Hepatocyte (in vitro differentiated cells): Measurements from ENCODE around the gene SPATS1. TPM values are rescaled to one million over a fixed set of nuclear protein-coding genes. Genes with fewer than 3 reads are reported as not detected.

Experiments used
- DNase-seq: peaks from one replicate; pipeline ENCODE4 v3.0.0-alpha.2; 2016; ENCODE audit warnings: low spot score
- H2AFZ ChIP-seq: fragments of 200-600 bp; sonication (generic); 2 replicates; pipeline ENCODE4 v1.6.0; 2016; ENCODE audit warnings: antibody characterized with exemption, mild to moderate bottlenecking
- H3K27ac ChIP-seq: fragments of 200-600 bp; sonication (generic); 2 replicates; pipeline ENCODE4 v1.5.1; 2016; ENCODE audit warnings: mild to moderate bottlenecking
- H3K27me3 ChIP-seq: fragments of 200-600 bp; sonication (generic); 2 replicates; pipeline ENCODE4 v1.6.1; 2016
- H3K36me3 ChIP-seq: fragments of 200-600 bp; sonication (generic); replicated peaks from 2 replicates; pipeline ENCODE4 v1.5.1; 2016; ENCODE audit warnings: low read depth; ENCODE audit not compliant: insufficient read depth
- H3K4me1 ChIP-seq: fragments of 200-600 bp; sonication (generic); 2 replicates; pipeline ENCODE4 v1.5.1; 2016; ENCODE audit warnings: mild to moderate bottlenecking, moderate library complexity; ENCODE audit not compliant: insufficient read depth
- H3K4me2 ChIP-seq: fragments of 200-600 bp; sonication (generic); 2 replicates; pipeline ENCODE4 v1.6.0; 2016
- H3K4me3 ChIP-seq: fragments of 200-600 bp; sonication (generic); 2 replicates; pipeline ENCODE4 v1.5.1; 2016; ENCODE audit warnings: mild to moderate bottlenecking
- H3K79me2 ChIP-seq: fragments of 200-600 bp; sonication (generic); 2 replicates; pipeline ENCODE4 v1.6.0; 2017; ENCODE audit warnings: mild to moderate bottlenecking
- H3K9me2 ChIP-seq: fragments of 200-600 bp; sonication (generic); replicated peaks from 2 replicates; pipeline ENCODE4 v1.6.0; 2017; ENCODE audit warnings: mild to moderate bottlenecking; ENCODE audit not compliant: insufficient read depth
- H3K9me3 ChIP-seq: fragments of 200-600 bp; sonication (generic); 2 replicates; pipeline ENCODE4 v1.5.1; 2016; ENCODE audit warnings: low read depth, mild to moderate bottlenecking
- H4K20me1 ChIP-seq: fragments of 200-600 bp; sonication (generic); 2 replicates; pipeline ENCODE4 v1.6.0; 2016; ENCODE audit warnings: mild to moderate bottlenecking; ENCODE audit not compliant: insufficient read depth, poor library complexity, severe bottlenecking
- CTCF ChIP-seq: fragments of 200-600 bp; sonication (generic); IDR thresholded peaks from 2 replicates; pipeline ENCODE4 v1.5.1; 2016; ENCODE audit warnings: antibody characterized with exemption, mild to moderate bottlenecking; ENCODE audit not compliant: poor library complexity
- EZH2 ChIP-seq: fragments of 200-600 bp; sonication (generic); IDR thresholded peaks from 2 replicates; pipeline ENCODE4 v1.6.1; 2016; ENCODE audit warnings: antibody characterized with exemption, mild to moderate bottlenecking, borderline replicate concordance
- EZH2phosphoT487 ChIP-seq: fragments of 200-600 bp; sonication (generic); IDR thresholded peaks from one replicate; pipeline ENCODE4 v1.6.1; 2018; ENCODE audit warnings: antibody characterized with exemption, mild to moderate bottlenecking, low read depth, moderate library complexity; ENCODE audit not compliant: unreplicated experiment, severe bottlenecking
- WGBS: methylation state at CpG from one replicate; pipeline ENCODE4 v1.1.6; 2016; ENCODE audit warnings: low lambda C conversion rate; ENCODE audit errors: missing lambda C conversion rate; 5-methylcytosine and 5-hydroxymethylcytosine counted together
- polyA plus RNA-seq: library from polyadenylated mRNA; unstranded; fragments of >200 nt; fragmentation: Nextera tagmentation; extraction: Ambion mirVana; gene quantifications from 2 replicates; pipeline ENCODE4 v1.2.1, GENCODE V29; 2016
- total RNA-seq: library from RNA; depleted of rRNA; stranded (reverse); fragments of >200 nt; gene quantifications from 2 replicates; pipeline ENCODE4 v1.2.3, GENCODE V29; 2014

SPATS1 gene
- total and polyA plus RNA-seq, 2 experiments from 2014 or later, result not detected

GRCh38 chr6:44381739-44382138 is 39.3 kb downstream of the SPATS1 start:
- Histone ChIP-seq H3K4me1 (no peaks in the 10 kb centered on the region), H3K36me3 (no peaks in the 10 kb centered on the region), H3K4me3 (no peak overlapping the region), H3K9me2 (no peaks in the 10 kb centered on the region), H3K79me2 (no peaks in the 10 kb centered on the region), H4K20me1 (no peaks in the 10 kb centered on the region), H3K4me2 (no peak overlapping the region), H2AFZ (no peak overlapping the region), H3K27me3 (no peaks in the 10 kb centered on the region), H3K9me3 (no peaks in the 10 kb centered on the region), H3K27ac (no peak overlapping the region)
- DNase-seq, result no peak
- 88% methylated on average over 2 of the region's 2 CpGs for WGBS
- TF ChIP-seq CTCF (no peak), EZH2 (no peak), EZH2phosphoT487 (no peak)

- H3K4me3 ChIP-seq, result peak overlapping the region; percentile 20
Measured at GRCh38 chr6:44386364-44386928, 44.0 kb downstream of the SPATS1 start.

GRCh38 chr6:44386929-44387345 is 44.5 kb downstream of the SPATS1 start:
- peaks cover 35% of the 10 kb centered on the region for H3K79me2 ChIP-seq
- H3K9me2 ChIP-seq, result no peaks in the 10 kb centered on the region
- no peaks in the 10 kb centered on the region for H3K36me3 ChIP-seq
- peak overlapping the region; percentile 20 for H3K4me3 ChIP-seq
- H3K9me3 ChIP-seq, result no peaks in the 10 kb centered on the region
- TF ChIP-seq EZH2, result no peak
- TF ChIP-seq EZH2phosphoT487, result no peak
- TF ChIP-seq CTCF, result no peak
- H3K27me3 ChIP-seq, result no peaks in the 10 kb centered on the region
- peak overlapping the region; percentile 94 for H3K27ac ChIP-seq
- H4K20me1 ChIP-seq, result peaks cover 24% of the 10 kb centered on the region
- H3K4me2 ChIP-seq, result peak overlapping the region; percentile 78
- peak overlapping the region; percentile 72 for H2AFZ ChIP-seq
- peak; percentile 20 for DNase-seq
- H3K4me1 ChIP-seq, result peaks cover 11% of the 10 kb centered on the region
- 16% methylated on average over 8 of the region's 8 CpGs for WGBS

More at GRCh38 chr6:44386364-44386928, 44.0 kb downstream of the SPATS1 start:
- Histone ChIP-seq H3K9me3 (no peaks in the 10 kb centered on the region), H3K79me2 (peaks cover 33% of the 10 kb centered on the region), H3K27ac (peak overlapping the region; percentile 94), H2AFZ (peak overlapping the region; percentile 72), H3K4me1 (peaks cover 11% of the 10 kb centered on the region), H3K4me2 (peak overlapping the region; percentile 78), H3K36me3 (no peaks in the 10 kb centered on the region), H4K20me1 (peaks cover 24% of the 10 kb centered on the region), H3K9me2 (no peaks in the 10 kb centered on the region), H3K27me3 (no peaks in the 10 kb centered on the region)
- 70% methylated on average over 6 of the region's 6 CpGs for WGBS
- TF ChIP-seq CTCF (no peak), EZH2 (no peak), EZH2phosphoT487 (no peak)
- peak; percentile 38 for DNase-seq
